Measurements from ENCODE around the gene UPF1.

Gene UPF1

DNA sequence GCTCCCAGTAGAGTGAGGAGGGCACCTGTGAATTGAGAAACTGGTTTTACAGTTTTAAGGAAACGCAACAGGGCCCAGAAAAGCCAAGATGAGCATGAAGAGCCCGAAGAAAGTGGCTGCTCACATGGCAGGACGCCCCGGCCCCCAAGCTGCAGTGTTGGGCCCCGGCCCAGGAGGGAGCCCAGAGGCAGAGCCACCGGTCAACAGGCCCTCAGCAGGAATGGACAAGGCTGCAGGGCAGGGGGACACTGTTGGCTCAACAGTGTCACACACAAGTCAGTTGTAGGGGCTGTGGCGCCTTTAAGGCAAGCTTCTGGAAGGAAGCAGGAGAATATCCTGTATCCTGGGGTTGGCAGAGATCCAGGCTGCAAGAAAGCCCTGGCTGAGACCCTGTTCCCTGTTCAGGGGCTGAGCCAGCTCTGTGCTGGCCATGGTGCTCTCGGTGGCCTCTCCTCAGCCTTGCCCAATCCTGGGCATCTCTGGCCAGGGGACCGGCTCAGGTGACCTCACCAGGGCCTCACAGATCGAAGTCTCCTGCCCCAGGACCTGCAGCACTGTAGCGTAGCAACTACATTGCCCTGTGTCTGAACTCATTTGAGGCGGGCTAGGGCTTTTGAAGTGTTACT, 28.0 kb downstream of the UPF1 start:
- DNase-seq, result no peak

DNA sequence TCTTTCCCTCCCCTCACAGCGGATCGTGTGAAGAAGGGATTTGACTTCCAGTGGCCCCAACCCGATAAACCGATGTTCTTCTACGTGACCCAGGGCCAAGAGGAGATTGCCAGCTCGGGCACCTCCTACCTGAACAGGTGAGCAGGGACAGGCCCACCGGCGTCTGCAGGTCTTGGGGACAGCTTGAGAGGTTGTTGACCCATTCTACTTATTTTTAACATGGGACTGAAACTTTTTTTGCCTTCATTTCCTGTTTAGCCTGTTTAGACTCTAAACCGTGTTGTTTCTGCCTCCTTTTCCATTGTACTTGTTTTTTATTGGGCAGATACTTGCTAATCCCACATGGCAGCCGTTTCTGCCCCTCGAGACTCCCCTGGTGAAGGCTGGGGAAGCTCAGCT, 28.5 kb downstream of the UPF1 start:
- no peak for DNase-seq

DNA sequence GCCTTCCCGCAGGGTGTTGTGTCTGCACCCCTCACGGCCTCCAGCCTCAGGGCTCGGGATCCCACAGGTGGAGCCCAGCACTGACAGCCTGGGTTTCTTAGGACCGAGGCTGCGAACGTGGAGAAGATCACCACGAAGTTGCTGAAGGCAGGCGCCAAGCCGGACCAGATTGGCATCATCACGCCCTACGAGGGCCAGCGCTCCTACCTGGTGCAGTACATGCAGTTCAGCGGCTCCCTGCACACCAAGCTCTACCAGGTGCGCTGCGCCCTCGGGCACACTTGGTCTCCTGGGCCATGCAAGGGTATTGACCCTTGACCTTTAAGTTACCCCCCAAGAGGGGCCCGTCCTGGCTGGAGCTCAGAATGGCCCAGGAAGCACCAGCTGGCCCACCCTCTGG, 29.0 kb downstream of the UPF1 start:
- DNase-seq, result no peak

DNA sequence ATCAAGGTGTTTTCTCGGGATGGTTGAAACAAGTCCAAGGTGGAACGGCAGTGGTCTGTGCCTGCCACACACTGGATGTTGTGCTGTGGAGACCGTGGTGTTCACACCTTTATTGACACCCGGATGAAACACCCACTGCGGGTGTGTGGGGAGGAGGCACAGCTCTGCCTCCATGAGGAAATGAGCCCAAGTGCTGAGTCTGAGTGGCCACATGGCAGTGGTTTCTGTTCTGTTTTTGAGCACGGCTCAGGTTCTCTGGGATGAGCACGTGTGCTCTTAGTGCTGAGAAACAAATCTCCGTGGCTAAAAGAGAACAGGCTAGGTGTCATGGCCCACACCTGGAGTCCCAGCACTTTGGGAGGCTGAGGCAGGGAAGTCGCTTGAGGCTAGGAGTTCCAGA, 29.5 kb downstream of the UPF1 start:
- DNase-seq, result no peak

DNA sequence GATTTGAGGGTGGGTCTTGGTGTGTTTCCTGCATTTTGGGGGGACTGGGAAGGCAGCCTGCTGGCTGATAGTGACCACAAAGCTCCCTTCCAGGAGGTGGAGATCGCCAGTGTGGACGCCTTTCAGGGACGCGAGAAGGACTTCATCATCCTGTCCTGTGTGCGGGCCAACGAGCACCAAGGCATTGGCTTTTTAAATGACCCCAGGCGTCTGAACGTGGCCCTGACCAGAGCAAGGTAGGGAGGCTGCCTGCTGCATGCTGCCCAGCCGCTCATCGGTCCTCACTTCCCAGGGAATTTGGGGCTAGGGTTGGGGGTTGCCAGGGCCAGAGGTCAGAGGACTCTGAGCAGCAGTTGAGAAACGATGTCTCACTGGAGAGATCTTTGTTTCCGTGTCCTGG, 30.2 kb downstream of the UPF1 start:
- no peak for DNase-seq

DNA sequence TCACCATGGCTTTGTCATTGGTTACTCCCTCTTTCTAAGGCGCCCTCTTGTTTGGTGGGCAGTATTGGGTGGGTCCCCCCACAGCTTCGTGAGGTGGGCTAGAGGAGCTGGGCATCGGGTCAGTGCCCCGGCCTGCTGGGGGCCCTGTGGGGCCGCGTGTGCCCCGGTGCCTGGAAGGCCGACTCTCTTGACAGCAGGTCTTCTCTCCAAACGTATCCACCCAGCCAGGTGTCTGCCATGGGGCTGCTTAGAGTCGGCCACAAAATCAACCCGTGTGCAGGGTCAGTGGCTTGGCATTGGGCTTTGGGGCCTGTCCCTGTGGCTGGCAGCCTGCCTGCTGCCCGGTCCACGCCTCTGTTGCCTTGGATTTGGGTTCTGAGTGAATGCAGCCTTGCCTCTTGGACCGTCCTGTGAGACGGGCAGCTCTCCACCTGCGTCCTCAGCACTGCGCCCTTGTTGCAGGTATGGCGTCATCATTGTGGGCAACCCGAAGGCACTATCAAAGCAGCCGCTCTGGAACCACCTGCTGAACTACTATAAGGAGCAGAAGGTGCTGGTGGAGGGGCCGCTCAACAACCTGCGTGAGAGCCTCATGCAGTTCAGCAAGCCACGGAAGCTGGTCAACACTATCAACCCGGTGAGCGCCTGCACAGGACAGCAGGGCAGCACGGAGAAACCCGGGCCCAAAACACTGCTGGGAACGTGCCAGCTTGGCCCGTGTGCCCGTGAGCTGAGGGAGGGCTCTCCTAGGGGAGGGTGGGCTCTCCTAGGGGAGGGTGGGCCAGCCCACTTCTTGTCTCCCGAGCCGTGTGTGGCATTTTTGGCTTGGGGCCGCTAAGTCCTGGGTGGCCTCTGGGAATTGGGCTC, 31.4 kb downstream of the UPF1 start:
- no peak for DNase-seq

DNA sequence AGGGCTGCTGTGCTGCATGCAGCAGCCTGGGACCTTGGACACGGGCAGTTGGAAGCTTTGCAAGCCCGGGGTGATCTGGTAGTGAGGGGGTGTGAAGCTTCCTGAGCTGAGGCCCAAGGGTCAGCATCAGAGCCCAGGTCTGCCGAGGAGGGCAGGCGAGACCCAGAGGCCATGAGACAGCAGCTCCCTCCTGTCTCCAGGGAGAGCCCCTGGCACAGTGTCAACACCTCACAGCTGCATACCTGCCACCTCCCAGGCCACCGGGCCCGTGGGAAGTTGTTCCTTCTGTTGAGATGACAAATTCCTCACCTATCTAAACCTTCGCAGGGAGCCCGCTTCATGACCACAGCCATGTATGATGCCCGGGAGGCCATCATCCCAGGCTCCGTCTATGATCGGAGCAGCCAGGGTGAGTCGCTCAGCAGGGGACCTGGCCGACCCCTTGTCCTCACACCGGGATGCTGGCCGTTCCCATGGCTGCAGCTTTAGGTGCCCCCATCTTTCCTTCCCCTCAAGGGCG, 32.1 kb downstream of the UPF1 start:
- DNase-seq, result no peak

DNA sequence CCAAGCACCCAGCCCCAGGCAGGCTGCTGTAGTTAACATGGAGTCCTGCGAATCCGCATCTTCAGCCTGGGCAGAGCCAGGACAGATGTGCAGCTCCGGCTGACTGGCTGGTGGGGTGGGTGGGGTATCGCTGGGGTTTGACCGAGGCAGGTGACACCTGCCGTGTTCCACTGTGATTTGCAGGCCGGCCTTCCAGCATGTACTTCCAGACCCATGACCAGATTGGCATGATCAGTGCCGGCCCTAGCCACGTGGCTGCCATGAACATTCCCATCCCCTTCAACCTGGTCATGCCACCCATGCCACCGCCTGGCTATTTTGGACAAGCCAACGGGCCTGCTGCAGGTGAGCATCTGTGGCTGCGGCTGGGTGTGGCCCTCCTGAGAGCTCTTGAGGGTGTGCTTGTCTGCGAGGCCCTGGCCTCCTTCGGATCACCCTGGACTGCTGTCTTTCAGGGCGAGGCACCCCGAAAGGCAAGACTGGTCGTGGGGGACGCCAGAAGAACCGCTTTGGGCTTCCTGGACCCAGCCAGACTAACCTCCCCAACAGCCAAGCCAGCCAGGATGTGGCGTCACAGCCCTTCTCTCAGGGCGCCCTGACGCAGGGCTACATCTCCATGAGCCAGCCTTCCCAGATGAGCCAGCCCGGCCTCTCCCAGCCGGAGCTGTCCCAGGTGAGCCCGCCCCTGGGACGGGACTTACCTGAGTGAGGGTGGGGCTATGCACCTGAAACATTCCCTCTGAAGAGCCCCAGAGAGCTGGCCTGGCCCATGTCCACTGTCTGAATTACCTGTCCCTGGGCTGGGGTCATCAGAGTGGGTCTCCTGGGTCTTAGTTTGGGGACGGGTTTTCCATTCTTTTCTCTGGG, 33.6 kb downstream of the UPF1 start:
- DNase-seq, result no peak

DNA sequence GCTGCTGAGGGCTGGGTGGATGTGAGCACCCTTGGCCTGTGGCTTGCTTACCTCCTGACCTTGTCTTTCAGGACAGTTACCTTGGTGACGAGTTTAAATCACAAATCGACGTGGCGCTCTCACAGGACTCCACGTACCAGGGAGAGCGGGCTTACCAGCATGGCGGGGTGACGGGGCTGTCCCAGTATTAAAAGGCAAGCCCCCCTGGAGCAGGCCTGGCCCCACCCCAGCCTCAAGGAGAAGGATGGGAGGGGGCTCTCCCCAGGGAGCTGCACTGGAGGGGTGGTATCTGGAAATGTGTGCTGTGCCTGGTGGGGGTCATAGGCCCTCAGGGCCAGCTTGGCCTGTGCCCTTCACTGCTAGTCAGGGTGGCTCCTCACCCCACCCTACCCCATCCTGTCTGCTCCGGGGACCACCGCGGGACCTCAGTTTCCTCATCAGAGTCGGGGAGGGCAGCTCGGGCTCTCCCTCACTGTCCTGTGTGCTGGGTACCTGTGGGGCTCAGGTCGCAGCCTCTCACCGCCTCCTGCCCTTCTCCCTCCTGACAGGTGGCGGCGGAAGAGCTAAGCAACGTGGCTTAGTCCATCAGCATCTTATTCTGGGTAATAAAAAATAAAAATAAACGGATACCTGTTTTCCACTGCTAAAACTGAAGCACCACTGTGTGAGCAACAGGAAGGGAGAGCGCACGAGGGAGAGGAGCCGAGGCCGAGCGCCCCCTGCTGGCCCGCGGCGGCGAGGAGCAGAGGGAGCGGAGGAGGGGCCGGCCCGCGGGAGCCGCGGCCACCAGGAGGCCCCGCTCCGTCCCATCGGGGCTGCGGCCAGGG, 34.4 kb downstream of the UPF1 start:
- peak; percentile 66 to 69 for DNase-seq

DNA sequence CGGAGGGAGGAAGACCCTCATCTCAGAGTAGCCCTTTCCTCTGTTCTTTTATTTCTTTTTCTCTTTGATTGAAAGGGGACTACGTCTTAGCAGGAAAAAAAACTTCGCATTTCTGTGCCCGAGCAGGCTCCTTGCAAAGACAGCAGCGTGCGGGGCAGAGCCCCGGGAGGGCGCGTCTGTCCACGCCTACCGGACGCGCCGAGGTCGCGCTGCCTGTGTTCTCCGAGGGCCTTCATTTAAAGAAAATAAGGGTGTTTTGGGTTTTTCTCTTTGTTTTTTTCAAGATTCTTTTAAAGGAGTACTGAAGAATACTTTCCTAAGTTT, 35.0 kb downstream of the UPF1 start:
- DNase-seq, result no peak

DNA sequence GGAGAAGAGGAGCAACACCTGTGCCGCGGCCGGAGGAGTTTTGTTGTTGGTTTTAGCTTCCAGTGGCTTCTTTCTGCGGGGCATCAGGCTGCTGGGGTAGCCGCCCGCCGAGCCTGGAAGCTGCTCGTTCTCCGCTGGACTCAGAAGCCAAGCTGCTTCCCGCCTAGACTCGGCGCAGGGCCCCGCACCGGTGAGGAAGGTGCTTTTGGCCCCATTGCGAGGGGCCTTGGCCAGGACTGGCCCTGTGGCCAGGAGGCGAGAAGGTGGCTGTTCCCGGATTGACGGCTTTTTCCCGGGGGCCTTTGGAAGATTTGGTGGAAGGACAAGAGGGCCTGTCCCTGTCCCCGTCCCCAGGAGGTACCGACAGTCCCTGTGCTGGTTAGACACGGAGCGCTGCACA, 35.4 kb downstream of the UPF1 start:
- DNase-seq, result no peak

DNA sequence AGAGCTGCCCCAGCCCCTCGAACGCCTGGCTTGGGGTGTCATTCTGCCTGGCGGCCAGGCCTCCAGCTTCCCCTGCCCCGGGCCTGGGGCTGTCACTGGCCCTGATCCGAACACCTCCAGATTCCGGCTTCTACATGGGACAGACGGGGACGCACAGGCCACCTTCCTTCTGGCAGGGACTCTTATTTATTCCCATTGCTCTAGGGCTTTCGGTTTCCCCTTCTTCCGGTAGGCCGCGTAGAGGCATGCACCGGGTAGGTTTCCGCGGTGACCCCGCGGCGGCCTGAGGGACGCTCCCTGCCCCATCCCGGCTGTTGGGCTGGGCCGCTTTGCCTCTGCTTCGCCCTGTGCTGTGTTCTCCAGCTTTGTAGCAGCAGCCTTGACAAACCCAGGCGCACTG, 36.0 kb downstream of the UPF1 start:
- no peak for DNase-seq

DNA sequence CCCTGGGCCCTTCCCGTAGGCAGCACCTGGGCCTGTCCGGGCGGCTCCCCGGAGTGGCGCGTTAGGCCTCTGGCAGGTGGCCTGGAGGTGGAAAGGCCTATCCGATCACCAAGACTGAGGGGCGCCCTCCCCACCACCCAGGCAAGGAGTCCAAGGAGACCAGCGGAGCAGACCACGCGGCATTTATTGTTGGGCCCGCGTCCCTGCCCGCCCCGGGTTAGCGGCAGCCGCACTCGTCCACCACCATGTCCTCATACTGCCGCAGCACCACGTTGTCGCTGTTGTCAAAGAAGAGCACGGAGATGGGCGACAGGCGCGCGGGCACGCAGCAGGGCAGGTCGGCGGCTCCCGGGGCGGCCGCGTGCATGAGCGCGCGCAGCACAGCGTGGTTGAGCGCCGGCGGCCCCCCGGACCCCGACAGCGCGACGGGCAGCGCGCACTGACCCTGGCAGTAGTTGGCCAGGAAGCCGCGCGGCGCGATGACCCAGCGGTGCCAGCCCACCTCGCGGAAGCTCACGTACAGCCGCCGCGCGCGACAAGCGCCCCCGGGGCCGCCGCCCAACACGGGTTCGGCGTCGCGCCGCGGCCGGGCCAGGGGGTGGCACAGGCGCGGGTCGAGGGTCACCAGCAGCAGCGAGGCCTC, 36.7 kb downstream of the UPF1 start:
- DNase-seq, result no peak

DNA sequence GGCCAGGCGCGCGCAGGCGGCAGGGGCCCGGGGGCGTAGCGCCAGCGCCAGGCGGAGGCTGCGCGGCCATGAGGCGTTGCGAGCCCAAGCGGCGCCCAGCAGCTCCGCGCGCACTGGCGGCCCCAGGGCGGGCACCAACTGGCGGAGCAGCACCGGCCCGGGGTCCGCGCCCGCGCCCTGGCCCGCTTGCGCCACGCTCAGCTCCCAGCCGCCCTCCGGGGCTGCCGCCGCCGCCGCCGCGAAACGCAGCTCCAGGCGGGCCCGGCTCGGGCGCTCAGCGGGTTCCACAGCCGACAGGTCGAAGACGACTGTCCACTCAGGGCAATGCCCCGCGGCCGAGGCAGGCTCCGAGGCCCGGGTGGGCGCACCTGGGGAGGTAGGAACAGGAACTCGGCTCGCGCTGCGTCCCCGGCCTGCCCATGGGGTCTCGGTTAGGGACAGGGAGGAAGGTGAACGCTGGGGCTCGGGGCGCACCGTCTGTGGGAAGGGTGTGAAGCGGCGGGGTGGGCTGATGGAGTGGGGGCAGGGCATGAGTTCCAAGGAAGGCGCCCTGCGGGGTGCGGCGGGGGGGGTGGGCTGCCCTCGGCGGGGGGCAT, 37.4 kb downstream of the UPF1 start:
- no peak for DNase-seq

DNA sequence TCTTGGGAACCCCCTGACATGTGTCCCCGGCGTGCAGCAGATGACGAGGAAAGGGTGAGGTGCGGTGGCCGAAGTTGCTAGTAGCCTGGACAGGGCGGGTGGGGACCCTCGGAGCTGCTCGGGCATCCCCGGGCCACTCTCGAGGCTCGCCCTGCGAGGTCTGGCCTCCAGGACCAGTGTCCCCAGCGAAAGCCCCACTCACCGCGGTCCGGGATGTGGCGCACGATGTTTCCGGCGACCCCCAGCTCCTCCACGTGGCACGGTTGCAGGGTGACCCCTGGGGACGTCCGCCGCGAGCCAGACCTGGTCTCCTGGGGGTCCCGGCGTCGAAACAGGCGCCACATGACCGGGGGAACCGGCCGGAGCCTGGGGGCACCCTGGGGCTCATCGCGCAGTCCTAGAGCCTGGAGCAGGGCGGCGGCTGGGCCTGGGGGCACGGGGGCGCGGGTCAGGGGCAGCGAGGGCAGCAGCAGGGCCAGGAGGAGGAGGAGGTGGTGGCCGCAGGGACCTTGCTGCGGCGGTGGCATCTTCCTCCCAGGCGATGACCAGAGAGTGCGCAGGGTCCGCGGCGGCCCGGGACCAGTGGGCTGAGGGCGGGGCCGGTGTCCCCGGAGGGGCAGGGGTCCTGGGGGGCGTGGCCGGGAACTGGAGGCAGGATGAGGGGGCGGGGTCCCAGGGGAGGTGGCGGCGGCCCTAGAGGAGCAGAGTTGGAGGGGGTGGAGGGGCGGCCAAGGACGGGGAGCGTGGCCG, 38.2 kb downstream of the UPF1 start:
- no peak for DNase-seq

DNA sequence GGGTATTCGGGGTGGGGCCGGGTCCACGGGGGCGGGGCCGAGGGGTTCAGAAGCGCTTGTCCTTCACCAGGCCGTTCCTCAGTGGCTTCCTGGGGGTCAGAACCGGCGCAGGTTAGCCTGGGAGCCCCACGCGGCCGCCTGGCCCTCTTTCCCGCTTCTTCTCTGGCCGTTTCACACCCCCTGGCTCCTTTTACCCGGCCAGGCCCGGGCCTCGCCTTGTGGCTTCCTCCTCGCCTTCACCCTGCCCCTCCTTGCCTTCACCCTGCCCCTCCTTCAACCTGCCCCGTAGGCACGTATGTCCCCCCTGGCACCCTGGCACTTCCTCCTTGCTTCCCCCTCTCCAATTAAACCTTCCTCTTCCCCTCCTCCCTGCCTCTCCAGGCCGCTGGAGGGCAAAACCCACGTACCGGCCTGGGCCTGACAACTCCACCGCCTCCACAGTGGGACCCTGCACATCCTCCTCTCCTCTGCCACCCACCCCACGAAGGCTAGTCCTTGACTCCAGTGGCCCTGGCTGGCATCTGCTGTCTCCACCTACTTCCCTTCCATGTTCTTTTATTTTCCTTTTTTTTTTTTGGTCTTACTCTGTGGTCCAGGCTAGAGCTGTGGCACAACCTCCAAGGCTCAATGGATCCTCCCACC, 38.9 kb downstream of the UPF1 start:
- no peak for DNase-seq

DNA sequence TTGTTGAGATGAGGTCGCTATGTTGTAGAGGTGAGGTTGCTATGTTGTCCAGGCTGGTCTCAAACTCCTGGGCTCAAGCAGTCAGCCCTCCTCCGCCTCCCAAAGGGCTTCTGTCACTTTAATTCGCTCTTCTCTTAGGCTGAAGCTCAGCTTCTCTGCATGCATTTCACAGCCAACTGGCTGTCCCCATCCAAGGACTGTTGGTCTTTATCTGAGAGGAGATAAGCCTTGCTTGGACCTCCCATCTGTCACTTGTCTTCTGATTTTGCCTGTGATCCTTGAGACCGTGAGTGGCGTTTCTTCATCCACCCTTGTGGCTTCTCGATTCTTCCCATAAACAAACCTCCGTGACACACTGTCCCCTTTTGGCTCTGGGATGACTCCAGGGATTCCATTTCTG, 39.8 kb downstream of the UPF1 start:
- no peak for DNase-seq

DNA sequence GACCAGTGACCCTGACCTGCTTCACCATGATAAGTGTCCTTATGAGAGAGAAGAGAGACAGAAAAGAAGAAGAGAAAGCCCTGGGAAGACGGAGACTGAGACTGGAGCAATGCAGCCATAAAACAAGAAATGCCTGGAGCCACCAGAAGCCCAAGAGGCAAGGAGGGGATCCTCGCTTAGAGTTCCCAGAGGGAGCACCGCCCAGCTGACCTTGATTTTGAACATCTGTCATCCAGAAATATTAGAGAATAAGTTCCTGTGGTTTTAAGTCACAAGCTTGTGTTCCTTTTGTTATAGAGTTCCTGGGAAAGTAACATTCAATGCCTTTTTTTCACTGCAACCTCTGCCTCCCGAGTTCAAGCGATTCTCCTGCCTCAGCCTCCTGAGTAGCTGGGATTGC, 44.0 kb downstream of the UPF1 start:
- no peak for DNase-seq

DNA sequence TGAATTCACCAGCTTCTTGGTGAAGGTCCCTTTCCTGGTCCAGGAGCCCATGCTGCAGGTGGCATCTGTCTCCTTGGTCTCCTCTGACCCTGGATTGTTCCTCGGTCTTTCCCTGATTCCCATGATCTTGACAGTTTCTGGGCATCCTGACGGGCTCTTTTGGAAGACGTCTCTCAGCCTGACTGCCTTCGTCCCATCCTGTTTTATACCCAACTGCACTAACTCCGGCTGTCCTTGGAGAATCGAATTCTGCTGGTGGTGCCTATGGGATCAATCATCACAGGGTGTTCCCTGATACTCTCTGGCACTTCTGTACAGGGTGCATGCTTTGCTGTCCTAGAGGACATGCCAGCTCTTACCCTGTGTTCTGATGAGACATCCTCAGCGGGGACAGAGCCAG, 45.1 kb downstream of the UPF1 start:
- DNase-seq, result no peak

DNA sequence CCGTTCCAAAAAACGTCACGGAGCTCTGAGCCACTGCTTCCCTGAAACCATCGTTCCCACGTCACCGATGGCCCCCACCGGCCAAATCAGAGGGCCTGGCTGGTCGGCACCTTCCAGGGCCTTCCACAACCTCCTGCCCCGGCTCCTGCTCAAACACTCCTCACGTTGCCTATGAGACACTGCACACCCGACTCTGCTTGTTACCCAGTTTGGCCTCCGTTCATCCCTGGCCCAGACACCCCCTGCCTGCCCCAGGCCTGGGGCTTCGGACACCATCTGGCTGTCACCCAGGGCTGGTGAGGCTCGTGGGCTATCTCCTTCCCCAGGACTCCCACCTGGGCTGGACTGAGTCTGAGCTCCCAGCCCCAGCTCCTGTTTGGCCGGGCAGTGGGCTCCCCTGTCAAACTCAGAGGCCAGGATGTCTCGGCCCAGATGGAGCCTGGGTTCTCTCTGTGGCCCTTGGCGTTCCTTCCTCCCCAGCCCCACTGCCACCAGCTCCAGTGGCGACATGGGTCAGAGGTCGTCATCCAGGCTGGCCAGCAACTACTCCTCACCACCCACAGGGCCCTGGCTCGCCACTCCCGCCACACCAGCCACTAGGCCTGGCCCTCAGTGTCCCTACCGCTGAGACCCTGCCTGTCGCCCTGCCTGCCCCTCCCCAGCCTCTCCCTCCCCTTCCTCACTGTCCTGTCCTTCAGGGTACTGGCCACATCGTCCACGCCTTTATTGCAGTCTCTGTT, 46.5 kb downstream of the UPF1 start:
- no peak for DNase-seq

All from stimulated activated CD4-positive, alpha-beta T cell treated with anti-CD3 and anti-CD28 coated beads, Interleukin-2, amount 100 ng/mL, for 48 hours (primary cell).